VCaP (cell line): ENCODE measurements around the gene SIX3.

Source experiments
- H3K27ac ChIP-seq: fragments of 450-650 bp; 2 replicates; pipeline ENCODE4 v1.5.1; 2017
- CTCF ChIP-seq: fragments of 450-650 bp; conservative IDR thresholded peaks from 2 replicates; pipeline ENCODE4 v1.5.1; 2017; ENCODE audit warnings: mild to moderate bottlenecking, moderate library complexity

SIX3 gene

DNA sequence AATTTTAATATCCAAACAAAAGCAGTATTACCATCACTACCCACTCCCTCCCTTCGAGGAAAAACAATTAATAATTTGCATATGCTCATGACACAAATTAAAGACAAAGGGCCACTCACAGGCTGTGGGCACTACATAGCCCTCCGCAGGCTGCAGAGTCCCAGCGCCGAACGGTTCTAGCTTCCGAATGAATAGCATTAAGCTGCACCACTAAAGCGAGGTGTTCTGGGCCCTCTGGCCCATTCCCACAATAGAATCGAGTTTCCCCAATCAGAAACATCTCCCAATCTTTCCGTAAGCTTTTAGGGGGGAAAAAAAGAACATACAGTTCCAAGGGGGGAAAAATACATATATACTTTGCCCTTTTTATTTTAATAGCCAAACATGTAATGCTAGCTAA lies 14.5 kb upstream of the SIX3 start:
- no peak overlapping the region for H3K27ac ChIP-seq
- no peak for TF ChIP-seq CTCF

DNA sequence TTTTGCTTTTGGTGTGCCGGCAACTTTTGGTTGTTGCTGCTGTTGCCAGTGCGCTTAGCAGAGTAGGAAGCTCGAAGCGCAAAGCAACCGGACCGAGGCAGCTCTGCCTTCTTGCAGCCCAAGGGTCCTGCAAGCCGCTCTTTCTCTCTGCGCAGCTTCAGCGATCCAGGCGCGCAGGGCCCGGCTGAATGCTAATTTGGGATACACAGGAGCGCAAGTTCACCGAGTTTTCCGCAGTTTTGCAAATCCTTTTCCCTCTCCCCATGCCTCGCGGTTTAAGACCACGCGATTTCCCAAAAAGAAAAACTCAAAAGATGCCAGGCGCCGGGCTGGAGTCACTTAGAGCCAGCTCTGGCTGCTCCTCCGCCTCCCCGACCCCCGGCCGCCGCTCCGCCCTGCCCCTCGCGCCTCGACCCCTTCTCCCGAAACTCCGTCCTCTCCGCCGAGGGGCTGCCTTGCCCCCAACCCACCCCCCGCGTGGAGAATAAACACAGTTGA lies 13.5 kb upstream of the SIX3 start:
- TF ChIP-seq CTCF = no peak
- H3K27ac ChIP-seq = no peak overlapping the region

- TF ChIP-seq CTCF = no peak
- H3K27ac ChIP-seq = no peak overlapping the region
These were observed 12.9 kb upstream of the SIX3 start for GRCh38 chr2:44928483-44929158.

GRCh38 chr2:44929159-44929734 lies 12.3 kb upstream of the SIX3 start:
- H3K27ac ChIP-seq = no peak overlapping the region
- no peak for TF ChIP-seq CTCF

DNA sequence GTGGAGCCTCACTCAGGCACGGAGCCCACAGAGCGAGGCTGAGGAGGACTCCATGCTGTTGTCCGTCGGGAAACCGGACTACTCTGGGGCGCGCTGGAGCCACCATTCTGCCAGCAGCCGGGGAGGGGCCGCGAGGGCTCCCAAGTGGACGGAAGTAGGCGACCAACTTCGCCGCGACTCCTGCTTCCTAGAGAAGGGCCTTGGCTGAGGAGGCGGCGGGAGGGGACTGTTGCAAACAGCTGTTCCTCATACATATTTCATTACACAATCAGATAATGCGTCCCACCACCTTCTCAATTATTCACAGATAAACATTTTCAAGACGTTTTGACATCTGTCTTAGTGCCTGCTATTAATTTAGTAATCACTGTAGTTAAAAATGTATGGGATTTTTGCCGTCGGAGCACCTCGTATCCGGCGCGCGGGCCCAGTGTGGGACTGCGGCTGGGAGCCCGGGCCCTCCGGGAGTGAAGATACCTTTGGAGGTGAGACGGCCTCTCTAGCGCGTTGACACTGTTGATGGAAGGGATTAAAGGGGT lies 11.7 kb upstream of the SIX3 start:
- no peak for TF ChIP-seq CTCF
- no peak overlapping the region for H3K27ac ChIP-seq

GRCh38 chr2:44930274-44931197 lies 11.0 kb upstream of the SIX3 start:
- H3K27ac ChIP-seq = no peak overlapping the region
- TF ChIP-seq CTCF = no peak
